ENCODE results near the gene CCDC18. TPM values are rescaled to one million over a fixed set of nuclear protein-coding genes. Genes with fewer than 3 reads are reported as not detected.
"Not testable (repeated sequence)": the region's sequence is repeated elsewhere in the genome, so short reads cannot be mapped to it uniquely, and the experiment has no call there.

The CCDC18 gene
- total and polyA plus RNA-seq, 5 experiments from 2014 or later: 0.93 to 10.2 (median 3.8) TPM

- ATAC-seq (no peak), DNase-seq (no peak)
- Mint-ChIP-seq H3K4me3 (no peak overlapping the region), H3K36me3 (peaks cover 0 to 68% (median 16%) of the 10 kb centered on the region in 3 donors), H3K27me3 (no peaks in the 10 kb centered on the region), H3K27ac (peak overlapping the region in 3 of 10 donors; percentile 7 to 51 (median 43)), H3K4me1 (peaks cover 5 to 10% (median 9%) of the 10 kb centered on the region in 4 donors), H3K9me3 (no peaks in the 10 kb centered on the region)
- POLR2A ChIA-PET: no interaction called here
Measured at GRCh38 chr1:93151474-93151873, 29.1 kb upstream of the CCDC18 start.

GRCh38 chr1:93152835-93153234 lies 27.7 kb upstream of the CCDC18 start:
- Mint-ChIP-seq H3K4me3 (no peak overlapping the region), H3K27ac (peak overlapping the region in 1 of 10 donors; percentile 13)

GRCh38 chr1:93154898-93155297 lies 25.6 kb upstream of the CCDC18 start:
- ATAC-seq (no peak), DNase-seq (no peak)
- Mint-ChIP-seq H3K4me1 (peaks cover 5 to 13% (median 7%) of the 10 kb centered on the region in 4 donors), H3K27ac (peak overlapping the region in 2 of 10 donors; percentile 33 to 51), H3K4me3 (no peak overlapping the region), H3K9me3 (no peaks in the 10 kb centered on the region), H3K27me3 (no peaks in the 10 kb centered on the region), H3K36me3 (peaks cover 6 to 80% (median 29%) of the 10 kb centered on the region in 3 donors)
- POLR2A ChIA-PET: interaction anchor here (0.7 kb wide), 1 partner anchor 31 kb away, joined by 5 read pairs; no protein-coding TSS in a partner anchor

More at GRCh38 chr1:93152835-93153234, 27.7 kb upstream of the CCDC18 start:
- no peak for ATAC-seq
- H3K9me3 Mint-ChIP-seq: no peaks in the 10 kb centered on the region
- H3K4me1 Mint-ChIP-seq: peaks cover 5 to 10% (median 9%) of the 10 kb centered on the region in 4 donors
- DNase-seq: no peak
- peaks cover 0 to 78% (median 19%) of the 10 kb centered on the region in 3 donors for H3K36me3 Mint-ChIP-seq
- no peaks in the 10 kb centered on the region for H3K27me3 Mint-ChIP-seq
- POLR2A ChIA-PET: no interaction called here

- DNase-seq (no peak), ATAC-seq (no peak)
- Mint-ChIP-seq H3K36me3 (peaks cover 6 to 80% (median 26%) of the 10 kb centered on the region in 3 donors), H3K4me3 (no peak overlapping the region), H3K27ac (peak overlapping the region in 7 of 10 donors; percentile 26 to 72 (median 61)), H3K4me1 (peaks cover 5 to 13% (median 8%) of the 10 kb centered on the region in 4 donors), H3K9me3 (no peaks in the 10 kb centered on the region), H3K27me3 (no peaks in the 10 kb centered on the region)
- POLR2A ChIA-PET: interaction anchor here (0.7 kb wide), 1 partner anchor 31 kb away, joined by 5 read pairs; no protein-coding TSS in a partner anchor
Measured at GRCh38 chr1:93155335-93155734, 25.2 kb upstream of the CCDC18 start.

- Mint-ChIP-seq H3K27me3 (no peaks in the 10 kb centered on the region), H3K27ac (no peak overlapping the region), H3K4me3 (no peak overlapping the region), H3K4me1 (peaks cover 5 to 30% (median 24%) of the 10 kb centered on the region in 4 donors), H3K9me3 (no peaks in the 10 kb centered on the region), H3K36me3 (peaks cover 6 to 66% (median 32%) of the 10 kb centered on the region in 3 donors)
- DNase-seq (no peak), ATAC-seq (no peak)
- POLR2A ChIA-PET: no interaction called here
Measured at GRCh38 chr1:93159337-93159736, 21.2 kb upstream of the CCDC18 start.

GRCh38 chr1:93163314-93163713 lies 17.2 kb upstream of the CCDC18 start:
- POLR2A ChIA-PET, H3K27ac Mint-ChIP-seq, H3K4me3 Mint-ChIP-seq, H3K27me3 Mint-ChIP-seq, DNase-seq, ATAC-seq: not testable (repeated sequence)
- Mint-ChIP-seq H3K36me3 (peaks cover 15 to 49% (median 32%) of the 10 kb centered on the region in 3 donors), H3K4me1 (peaks cover 22 to 48% (median 41%) of the 10 kb centered on the region in 4 donors), H3K9me3 (peaks cover 0 to 26% (median 0%) of the 10 kb centered on the region in 9 donors)

- POLR2A ChIA-PET: interaction anchor here (0.6 kb wide), 2 partner anchors 10 to 41 kb away, joined by 3 to 5 read pairs; no protein-coding TSS in a partner anchor
- peaks cover 0 to 26% (median 0%) of the 10 kb centered on the region in 9 donors for H3K9me3 Mint-ChIP-seq
- H3K36me3 Mint-ChIP-seq: peaks cover 9 to 47% (median 29%) of the 10 kb centered on the region in 3 donors
- H3K4me1 Mint-ChIP-seq: peaks cover 29 to 60% (median 54%) of the 10 kb centered on the region in 4 donors
- DNase-seq (no peak), ATAC-seq (no peak)
- H3K27ac Mint-ChIP-seq: peak overlapping the region in 4 of 10 donors; percentile 3 to 76 (median 46)
- H3K27me3 Mint-ChIP-seq: no peaks in the 10 kb centered on the region
- H3K4me3 Mint-ChIP-seq: no peak overlapping the region
Measured at GRCh38 chr1:93164816-93165215, 15.7 kb upstream of the CCDC18 start.

- POLR2A ChIA-PET, H3K4me3 Mint-ChIP-seq, DNase-seq, ATAC-seq, H3K27me3 Mint-ChIP-seq: not testable (repeated sequence)
- Mint-ChIP-seq H3K4me1 (peaks cover 32 to 62% (median 58%) of the 10 kb centered on the region in 4 donors), H3K9me3 (peaks cover 0 to 26% (median 3%) of the 10 kb centered on the region in 9 donors), H3K36me3 (peaks cover 9 to 42% (median 29%) of the 10 kb centered on the region in 3 donors), H3K27ac (peak overlapping the region in 3 of 10 donors; percentile 6 to 58 (median 39))
Measured at GRCh38 chr1:93165895-93166294, 14.6 kb upstream of the CCDC18 start.

- peaks cover 40 to 62% (median 59%) of the 10 kb centered on the region in 4 donors for H3K4me1 Mint-ChIP-seq
- H3K27me3 Mint-ChIP-seq: no peaks in the 10 kb centered on the region
- no peak for ATAC-seq
- peaks cover 9 to 37% (median 22%) of the 10 kb centered on the region in 3 donors for H3K36me3 Mint-ChIP-seq
- POLR2A ChIA-PET: no interaction called here
- H3K4me3 Mint-ChIP-seq: no peak overlapping the region
- DNase-seq: no peak
- peak overlapping the region in 1 of 10 donors; percentile 58 for H3K27ac Mint-ChIP-seq
- H3K9me3 Mint-ChIP-seq: peaks cover 0 to 26% (median 3%) of the 10 kb centered on the region in 9 donors
Measured at GRCh38 chr1:93167006-93167405, 13.5 kb upstream of the CCDC18 start.

- POLR2A ChIA-PET: interaction anchor here (0.9 kb wide), 1 partner anchor 11 kb away, joined by 5 read pairs; no protein-coding TSS in a partner anchor
Measured at GRCh38 chr1:93170141-93170678, 10.3 kb upstream of the CCDC18 start.

GRCh38 chr1:93171549-93172034 lies 8.9 kb upstream of the CCDC18 start:
- Mint-ChIP-seq H3K9me3 (peaks cover 0 to 15% (median 3%) of the 10 kb centered on the region in 9 donors), H3K4me1 (peaks cover 41 to 76% (median 72%) of the 10 kb centered on the region in 4 donors), H3K27me3 (no peaks in the 10 kb centered on the region), H3K4me3 (peak overlapping the region; percentile 71 to 94 (median 82)), H3K27ac (peak overlapping the region in 8 of 10 donors; percentile 2 to 89 (median 70)), H3K36me3 (peaks cover 9 to 53% (median 20%) of the 10 kb centered on the region in 3 donors)
- POLR2A ChIA-PET: no interaction called here
- ATAC-seq: no peak
- DNase-seq: no peak

More at GRCh38 chr1:93170141-93170678, 10.3 kb upstream of the CCDC18 start:
- ATAC-seq, H3K27me3 Mint-ChIP-seq, DNase-seq: not testable (repeated sequence)
- Mint-ChIP-seq H3K4me1 (peaks cover 47 to 73% (median 70%) of the 10 kb centered on the region in 4 donors), H3K4me3 (peak overlapping the region in 2 of 10 donors; percentile 71 to 84), H3K36me3 (peaks cover 9 to 44% (median 28%) of the 10 kb centered on the region in 3 donors), H3K27ac (peak overlapping the region in 1 of 10 donors; percentile 85), H3K9me3 (peaks cover 0 to 26% (median 3%) of the 10 kb centered on the region in 9 donors)

- no peaks in the 10 kb centered on the region for H3K27me3 Mint-ChIP-seq
- ATAC-seq: no peak
- DNase-seq: no peak
- peak overlapping the region in 8 of 10 donors; percentile 3 to 89 (median 44) for H3K4me3 Mint-ChIP-seq
- peaks cover 5 to 46% (median 18%) of the 10 kb centered on the region in 3 donors for H3K36me3 Mint-ChIP-seq
- H3K4me1 Mint-ChIP-seq: peaks cover 34 to 84% (median 72%) of the 10 kb centered on the region in 4 donors
- POLR2A ChIA-PET: no interaction called here
- H3K27ac Mint-ChIP-seq: peak overlapping the region in 6 of 10 donors; percentile 6 to 85 (median 34)
- H3K9me3 Mint-ChIP-seq: peaks cover 0 to 4% (median 3%) of the 10 kb centered on the region in 9 donors
Measured at GRCh38 chr1:93172778-93173177, 7.7 kb upstream of the CCDC18 start.

Measured in naive thymus-derived CD8-positive, alpha-beta T cell (primary cell).